ENCODE results near the gene FBXO44.

Gene FBXO44

GRCh38 chr1:11691928-11692711 is 37.4 kb downstream of the FBXO44 start:
- DNase-seq: no peak

GRCh38 chr1:11693024-11693590 is 38.4 kb downstream of the FBXO44 start:
- DNase-seq: no peak

GRCh38 chr1:11693917-11694316 is 39.2 kb downstream of the FBXO44 start:
- no peak for DNase-seq

- DNase-seq: no peak
Observed at GRCh38 chr1:11695861-11696260, 41.2 kb downstream of the FBXO44 start.

- no peak for DNase-seq
Observed at GRCh38 chr1:11697188-11697892, 42.7 kb downstream of the FBXO44 start.

- DNase-seq: no peak
Observed at GRCh38 chr1:11697893-11698210, 43.2 kb downstream of the FBXO44 start.

GRCh38 chr1:11700601-11701467 is 46.2 kb downstream of the FBXO44 start:
- no peak for DNase-seq

GRCh38 chr1:11701551-11701961 is 46.9 kb downstream of the FBXO44 start:
- DNase-seq: no peak

- DNase-seq: no peak
Observed at GRCh38 chr1:11701981-11702803, 47.5 kb downstream of the FBXO44 start.

- DNase-seq: no peak
Observed at GRCh38 chr1:11703357-11704193, 48.9 kb downstream of the FBXO44 start.

GRCh38 chr1:11704194-11704529 is 49.5 kb downstream of the FBXO44 start:
- no peak for DNase-seq

GRCh38 chr1:11704691-11705475 is 50.2 kb downstream of the FBXO44 start:
- DNase-seq: no peak

- no peak for DNase-seq
Observed at GRCh38 chr1:11705596-11705995, 50.9 kb downstream of the FBXO44 start.

GRCh38 chr1:11706292-11706691 is 51.6 kb downstream of the FBXO44 start:
- DNase-seq: no peak

GRCh38 chr1:11707621-11708276 is 53.1 kb downstream of the FBXO44 start:
- DNase-seq: peak; percentile 63

- no peak for DNase-seq
Observed at GRCh38 chr1:11708554-11709350, 54.1 kb downstream of the FBXO44 start.

- DNase-seq: no peak
Observed at GRCh38 chr1:11711490-11711889, 56.8 kb downstream of the FBXO44 start.

- DNase-seq: no peak
Observed at GRCh38 chr1:11712285-11712684, 57.6 kb downstream of the FBXO44 start.

Data from NCI-H146 (cell line).